ENCODE data around the gene NKX2-1.
"Not testable (repeated sequence)": the region's sequence is repeated elsewhere in the genome, so short reads cannot be mapped to it uniquely, and the experiment has no call there.

NKX2-1 gene

DNA sequence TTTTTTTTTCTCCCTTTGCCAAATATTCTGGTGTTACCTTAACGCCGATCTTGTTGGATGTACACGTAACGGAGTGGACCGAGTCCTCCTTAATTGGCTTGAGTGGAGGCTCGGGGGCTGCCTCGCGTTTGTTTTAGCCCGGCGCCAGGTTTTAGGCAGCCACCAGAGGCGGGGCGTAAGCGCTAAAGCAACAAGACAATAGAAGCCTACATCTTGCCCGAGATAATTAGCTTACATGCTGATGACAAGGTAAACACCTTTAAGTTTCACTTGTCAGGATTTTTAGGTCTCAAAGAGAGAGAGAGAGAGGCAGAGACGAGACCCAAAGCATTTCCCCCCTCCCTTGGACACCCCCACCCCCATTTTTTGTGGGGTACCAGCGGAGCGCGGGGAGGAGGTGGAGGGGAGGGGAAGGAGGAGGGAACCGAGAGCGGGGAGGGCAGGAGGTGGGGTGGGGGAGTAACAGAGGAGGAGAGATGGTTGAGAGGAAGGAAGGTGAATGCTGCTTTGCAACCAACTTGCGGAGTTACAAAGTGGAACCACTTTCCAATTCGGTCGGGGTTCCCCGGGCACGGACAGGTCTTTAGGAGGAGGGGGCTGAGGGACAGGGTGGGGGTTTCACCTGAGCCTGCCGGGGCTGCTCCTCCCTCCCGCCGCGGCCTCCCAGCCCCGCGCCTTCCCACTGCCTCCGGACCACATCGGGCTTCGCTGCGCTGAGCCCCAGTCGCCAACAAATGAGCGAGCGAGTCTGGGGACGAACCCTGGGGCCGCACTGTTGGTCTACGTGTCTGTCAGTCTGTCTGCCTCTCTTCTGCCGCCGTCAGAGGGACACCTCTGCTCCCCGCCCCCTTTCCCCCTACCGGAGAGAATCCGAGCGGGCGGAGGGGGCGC, at the start of gene NKX2-1:
NKX2-1 (minus strand) TSS at position 802 of the 891 bp plus-strand sequence; CDS start at position 699, 103 bp downstream.
- TF ChIP-seq, protein P1, sequence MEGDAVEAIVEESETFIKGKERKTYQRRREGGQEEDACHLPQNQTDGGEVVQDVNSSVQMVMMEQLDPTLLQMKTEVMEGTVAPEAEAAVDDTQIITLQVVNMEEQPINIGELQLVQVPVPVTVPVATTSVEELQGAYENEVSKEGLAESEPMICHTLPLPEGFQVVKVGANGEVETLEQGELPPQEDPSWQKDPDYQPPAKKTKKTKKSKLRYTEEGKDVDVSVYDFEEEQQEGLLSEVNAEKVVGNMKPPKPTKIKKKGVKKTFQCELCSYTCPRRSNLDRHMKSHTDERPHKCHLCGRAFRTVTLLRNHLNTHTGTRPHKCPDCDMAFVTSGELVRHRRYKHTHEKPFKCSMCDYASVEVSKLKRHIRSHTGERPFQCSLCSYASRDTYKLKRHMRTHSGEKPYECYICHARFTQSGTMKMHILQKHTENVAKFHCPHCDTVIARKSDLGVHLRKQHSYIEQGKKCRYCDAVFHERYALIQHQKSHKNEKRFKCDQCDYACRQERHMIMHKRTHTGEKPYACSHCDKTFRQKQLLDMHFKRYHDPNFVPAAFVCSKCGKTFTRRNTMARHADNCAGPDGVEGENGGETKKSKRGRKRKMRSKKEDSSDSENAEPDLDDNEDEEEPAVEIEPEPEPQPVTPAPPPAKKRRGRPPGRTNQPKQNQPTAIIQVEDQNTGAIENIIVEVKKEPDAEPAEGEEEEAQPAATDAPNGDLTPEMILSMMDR (IDR thresholded peaks at IDR 0.05; ENCODE audit: extremely low read depth, missing control alignments), result no peak
- peak; percentile 47 for DNase-seq (ENCODE audit: low spot score)

DNA sequence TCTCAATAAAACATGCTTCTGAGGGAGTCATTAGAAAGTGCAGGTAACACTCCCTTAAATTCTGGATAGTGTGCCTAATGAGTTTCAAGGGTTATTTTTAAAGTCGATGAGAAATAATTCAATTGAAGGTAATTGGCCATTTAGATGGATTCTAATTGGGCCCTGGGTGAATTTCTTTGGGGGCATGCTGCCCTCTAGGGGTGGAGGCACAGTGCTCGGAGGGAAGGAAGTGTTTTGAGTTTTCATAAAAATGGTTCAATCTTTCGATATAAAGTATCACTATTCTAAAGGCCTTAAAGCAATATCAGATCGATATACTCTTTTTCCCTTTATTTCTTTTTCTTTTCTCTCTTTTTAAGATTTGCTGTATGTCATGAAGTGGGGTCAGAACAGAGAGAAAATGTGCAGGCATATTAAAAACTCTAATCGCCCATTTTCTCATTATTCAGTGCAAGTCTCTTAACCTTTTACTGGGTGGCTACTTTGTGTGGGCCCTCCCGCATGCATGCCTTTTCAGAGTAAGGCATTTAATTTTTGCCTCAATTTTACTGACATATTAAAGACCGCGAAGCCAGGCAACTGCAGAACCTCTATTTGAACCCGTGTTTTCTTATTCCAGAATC, 36.9 kb upstream of the NKX2-1 start:
- peak; percentile 50 for DNase-seq (ENCODE audit: low spot score)
- TF ChIP-seq, protein P1 (IDR thresholded peaks at IDR 0.05; ENCODE audit: extremely low read depth, missing control alignments), result peak; percentile 60

GRCh38 chr14:36555998-36556743, 36.1 kb upstream of the NKX2-1 start:
- TF ChIP-seq, protein P1 (IDR thresholded peaks at IDR 0.05; ENCODE audit: extremely low read depth, missing control alignments), result no peak
- no peak for DNase-seq (ENCODE audit: low spot score)

- TF ChIP-seq, protein P1 (IDR thresholded peaks at IDR 0.05; ENCODE audit: extremely low read depth, missing control alignments), result peak; percentile 15
- peak; percentile 31 for DNase-seq (ENCODE audit: low spot score)
These were observed 33.7 kb upstream of the NKX2-1 start for GRCh38 chr14:36553656-36554260.

DNA sequence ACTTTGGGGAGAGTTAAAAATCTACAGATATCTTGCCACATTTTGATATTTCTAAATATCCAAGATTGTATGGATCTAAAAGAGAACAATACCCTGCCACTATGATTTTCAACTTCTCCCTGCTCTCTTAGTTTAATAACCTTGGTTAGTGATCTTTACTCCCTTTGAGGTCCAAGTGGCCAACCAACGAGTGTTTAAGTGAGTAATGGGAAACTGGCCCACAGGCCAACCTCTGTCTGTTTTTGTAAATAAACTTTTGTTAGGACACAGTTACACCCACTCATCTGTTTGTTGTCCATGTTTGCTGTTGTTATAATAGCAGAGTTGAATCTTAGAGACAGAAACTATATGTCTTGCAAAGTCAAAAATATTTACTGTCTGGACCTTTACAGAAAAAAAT, 30.9 kb upstream of the NKX2-1 start:
- DNase-seq (ENCODE audit: low spot score), result no peak
- TF ChIP-seq, protein P1 (IDR thresholded peaks at IDR 0.05; ENCODE audit: extremely low read depth, missing control alignments), result no peak

DNA sequence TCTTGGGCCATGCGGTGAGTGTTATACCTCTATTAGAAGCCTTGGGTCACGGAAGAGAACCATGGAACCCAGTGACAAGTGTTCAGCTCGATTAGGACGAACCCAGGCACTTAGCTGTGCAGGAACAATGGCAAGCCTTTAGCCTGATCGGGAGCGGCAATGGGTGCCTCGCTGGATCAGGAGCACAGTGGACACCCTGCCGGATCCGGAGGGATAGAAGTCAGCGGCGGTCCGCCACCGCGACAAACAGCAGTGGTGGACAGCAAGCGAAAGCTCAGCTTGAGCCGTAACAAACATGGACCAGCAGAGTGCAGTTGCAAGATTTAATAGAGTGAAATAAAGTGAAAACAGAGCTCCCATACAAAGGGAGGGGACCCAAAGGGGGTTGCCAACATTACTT, 24.2 kb upstream of the NKX2-1 start:
- not testable (repeated sequence) for DNase-seq (ENCODE audit: low spot score)

DNA sequence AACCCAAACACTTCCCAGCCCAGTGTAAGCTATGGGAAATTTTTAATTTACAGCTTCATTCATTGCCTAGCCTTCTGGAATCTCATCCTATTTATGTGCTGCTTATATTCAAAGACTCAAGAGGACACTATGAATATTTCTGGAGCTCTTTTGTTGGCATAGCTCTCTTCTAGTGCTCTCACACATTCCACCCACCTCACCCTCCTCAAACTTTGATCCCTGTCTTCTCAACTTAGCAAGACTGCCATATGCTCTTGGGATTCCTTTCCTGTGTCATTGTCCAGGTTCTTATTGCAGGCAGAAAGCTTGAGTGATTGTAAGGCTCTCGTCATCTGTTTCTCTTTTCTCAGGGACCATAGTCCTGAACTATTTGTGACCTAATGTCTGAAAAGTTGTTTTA, 18.0 kb upstream of the NKX2-1 start:
- DNase-seq (ENCODE audit: low spot score), result no peak
- TF ChIP-seq, protein P1 (IDR thresholded peaks at IDR 0.05; ENCODE audit: extremely low read depth, missing control alignments), result no peak

Measured in GM20000 (cell line).